BE2C (cell line): ENCODE measurements around the gene DHCR7.

Source experiments
- DNase-seq: peaks from one replicate; pipeline ENCODE4 v3.0.0-alpha.2; 2020
- H3K27me3 ChIP-seq: fragments of 250-450 bp; sonication (Bioruptor Pico); 2 replicates; pipeline ENCODE4 v1.5.1; 2020; ENCODE audit warnings: mild to moderate bottlenecking
- H3K36me3 ChIP-seq: fragments of 250-450 bp; sonication (Bioruptor Pico); 2 replicates; pipeline ENCODE4 v1.5.1; 2020; ENCODE audit warnings: mild to moderate bottlenecking
- H3K4me1 ChIP-seq: fragments of 250-450 bp; sonication (Bioruptor Pico); 2 replicates; pipeline ENCODE4 v1.5.1; 2020
- H3K4me3 ChIP-seq: 2 replicates; pipeline ENCODE4 v1.5.1; 2011; ENCODE audit warnings: low read depth, low read length
- H3K9me3 ChIP-seq: fragments of 250-450 bp; sonication (Bioruptor Pico); 2 replicates; pipeline ENCODE4 v1.5.1; 2020
- TF ChIP-seq, protein P1 (sequence below): IDR thresholded peaks from 2 replicates; pipeline ENCODE4 v1.5.1; 2012; ENCODE audit warnings: mild to moderate bottlenecking, low read depth, low read length

DHCR7 gene

DNA sequence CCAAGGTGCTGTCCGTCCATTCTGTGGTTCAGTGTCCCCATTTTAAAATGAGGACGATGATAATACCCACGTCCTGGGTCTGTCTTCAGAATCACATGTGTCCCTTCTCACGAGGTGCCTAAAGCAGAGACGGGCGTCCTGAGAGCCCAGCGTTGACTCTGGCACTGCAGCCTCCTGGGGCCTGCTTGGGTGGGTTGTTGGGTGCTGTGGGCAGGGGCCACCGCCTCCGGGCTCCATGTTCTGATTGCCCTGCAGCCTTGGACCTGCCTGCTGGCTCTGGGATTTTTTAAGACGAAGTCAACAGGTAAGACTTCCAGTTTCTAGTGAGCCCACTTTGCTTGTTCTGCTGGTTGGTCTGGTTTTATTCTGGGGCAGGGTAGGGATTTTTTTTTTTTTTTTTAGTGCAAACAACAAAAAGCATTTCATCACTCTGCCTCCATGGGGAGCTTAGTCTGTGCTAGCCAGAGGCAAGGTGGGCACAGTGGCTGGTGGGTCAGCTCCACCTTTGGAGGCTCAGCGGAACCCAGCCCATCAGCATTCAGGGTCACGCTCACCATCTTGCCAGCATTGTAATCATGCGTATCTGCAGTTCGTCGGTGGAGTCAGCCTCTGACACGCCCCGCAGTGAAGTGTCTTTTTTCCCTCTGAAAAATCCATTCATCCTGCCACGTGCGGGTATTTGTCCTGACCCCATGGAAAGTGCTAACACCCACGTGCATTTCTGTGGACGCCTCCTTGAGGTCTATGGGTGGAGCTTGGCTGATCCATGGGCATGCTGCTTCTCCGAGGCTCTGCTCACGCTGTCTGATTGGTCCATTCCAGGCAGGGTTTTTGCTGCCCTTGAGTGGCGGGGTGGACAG, 33.1 kb upstream of the DHCR7 start:
- no peaks in the 10 kb centered on the region for H3K27me3 ChIP-seq
- no peaks in the 10 kb centered on the region for H3K36me3 ChIP-seq
- no peak overlapping the region for H3K4me3 ChIP-seq
- TF ChIP-seq, protein P1, sequence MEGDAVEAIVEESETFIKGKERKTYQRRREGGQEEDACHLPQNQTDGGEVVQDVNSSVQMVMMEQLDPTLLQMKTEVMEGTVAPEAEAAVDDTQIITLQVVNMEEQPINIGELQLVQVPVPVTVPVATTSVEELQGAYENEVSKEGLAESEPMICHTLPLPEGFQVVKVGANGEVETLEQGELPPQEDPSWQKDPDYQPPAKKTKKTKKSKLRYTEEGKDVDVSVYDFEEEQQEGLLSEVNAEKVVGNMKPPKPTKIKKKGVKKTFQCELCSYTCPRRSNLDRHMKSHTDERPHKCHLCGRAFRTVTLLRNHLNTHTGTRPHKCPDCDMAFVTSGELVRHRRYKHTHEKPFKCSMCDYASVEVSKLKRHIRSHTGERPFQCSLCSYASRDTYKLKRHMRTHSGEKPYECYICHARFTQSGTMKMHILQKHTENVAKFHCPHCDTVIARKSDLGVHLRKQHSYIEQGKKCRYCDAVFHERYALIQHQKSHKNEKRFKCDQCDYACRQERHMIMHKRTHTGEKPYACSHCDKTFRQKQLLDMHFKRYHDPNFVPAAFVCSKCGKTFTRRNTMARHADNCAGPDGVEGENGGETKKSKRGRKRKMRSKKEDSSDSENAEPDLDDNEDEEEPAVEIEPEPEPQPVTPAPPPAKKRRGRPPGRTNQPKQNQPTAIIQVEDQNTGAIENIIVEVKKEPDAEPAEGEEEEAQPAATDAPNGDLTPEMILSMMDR = no peak
- H3K9me3 ChIP-seq = no peaks in the 10 kb centered on the region
- no peak for DNase-seq
- no peaks in the 10 kb centered on the region for H3K4me1 ChIP-seq

DNA sequence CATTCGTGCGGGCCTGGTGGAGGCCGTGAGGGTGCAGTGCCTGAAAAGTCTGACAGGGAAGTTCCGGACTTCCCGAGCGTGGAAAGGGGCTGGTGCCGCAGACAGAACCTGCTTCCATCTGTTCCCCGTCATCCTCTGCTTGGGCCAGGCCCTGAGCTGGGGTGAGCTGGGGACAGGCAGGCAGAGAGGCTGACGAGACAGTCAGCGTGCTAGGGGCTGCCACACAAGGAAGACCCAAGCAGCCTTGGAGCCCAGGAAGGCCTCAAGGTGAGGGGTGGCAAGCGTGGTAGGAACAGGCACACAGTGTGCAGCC, 30.3 kb upstream of the DHCR7 start:
- Histone ChIP-seq H3K4me3 (no peak overlapping the region), H3K36me3 (no peaks in the 10 kb centered on the region), H3K27me3 (no peaks in the 10 kb centered on the region), H3K4me1 (no peaks in the 10 kb centered on the region), H3K9me3 (no peaks in the 10 kb centered on the region)
- DNase-seq = no peak
- TF ChIP-seq, protein P1 = no peak

DNA sequence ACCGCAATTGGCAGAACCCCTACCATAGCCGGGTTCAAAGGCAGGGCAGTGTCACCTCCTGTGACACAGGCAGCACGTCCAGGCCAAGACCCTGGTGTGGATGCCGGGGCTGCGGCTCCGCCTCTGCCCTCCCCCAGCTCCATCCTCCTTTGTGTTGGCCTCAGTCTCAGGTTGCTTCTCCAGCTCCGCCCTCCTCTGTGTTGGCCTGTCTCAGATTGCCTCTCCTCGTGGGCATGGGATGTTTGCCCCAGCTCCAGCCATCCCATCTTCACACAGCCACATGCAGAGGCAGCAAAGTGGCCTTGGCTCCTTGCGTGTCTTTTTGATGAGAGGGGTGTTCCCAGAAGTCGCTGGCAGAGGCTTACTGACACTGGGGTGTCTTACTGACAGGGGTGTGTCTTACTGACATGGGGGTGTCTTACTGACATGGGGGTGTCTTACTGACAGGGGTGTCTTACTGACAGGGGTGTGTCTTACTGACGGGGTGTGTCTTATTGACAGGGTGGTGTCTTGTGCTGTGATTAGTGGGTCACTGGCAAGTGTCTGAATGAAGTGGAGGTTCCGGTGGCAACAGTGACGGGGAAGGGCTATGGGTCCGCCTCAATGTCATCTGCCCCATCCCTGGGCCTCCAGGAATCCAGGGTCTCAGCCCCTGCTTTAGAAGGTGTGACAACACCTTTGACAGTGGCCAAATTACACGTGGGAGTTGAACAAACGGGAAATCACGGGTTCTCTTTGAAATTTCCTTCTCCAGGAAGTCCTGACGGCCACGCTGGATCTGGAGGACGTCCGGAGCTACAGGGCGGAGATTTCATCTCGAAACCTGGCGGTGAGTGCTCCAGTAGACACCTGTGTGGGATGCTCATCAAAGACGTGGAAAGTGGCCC, 29.7 kb upstream of the DHCR7 start:
- H3K36me3 ChIP-seq = no peaks in the 10 kb centered on the region
- no peaks in the 10 kb centered on the region for H3K27me3 ChIP-seq
- H3K9me3 ChIP-seq = no peaks in the 10 kb centered on the region
- DNase-seq = no peak
- TF ChIP-seq, protein P1 = no peak
- no peak overlapping the region for H3K4me3 ChIP-seq
- H3K4me1 ChIP-seq = no peaks in the 10 kb centered on the region

DNA sequence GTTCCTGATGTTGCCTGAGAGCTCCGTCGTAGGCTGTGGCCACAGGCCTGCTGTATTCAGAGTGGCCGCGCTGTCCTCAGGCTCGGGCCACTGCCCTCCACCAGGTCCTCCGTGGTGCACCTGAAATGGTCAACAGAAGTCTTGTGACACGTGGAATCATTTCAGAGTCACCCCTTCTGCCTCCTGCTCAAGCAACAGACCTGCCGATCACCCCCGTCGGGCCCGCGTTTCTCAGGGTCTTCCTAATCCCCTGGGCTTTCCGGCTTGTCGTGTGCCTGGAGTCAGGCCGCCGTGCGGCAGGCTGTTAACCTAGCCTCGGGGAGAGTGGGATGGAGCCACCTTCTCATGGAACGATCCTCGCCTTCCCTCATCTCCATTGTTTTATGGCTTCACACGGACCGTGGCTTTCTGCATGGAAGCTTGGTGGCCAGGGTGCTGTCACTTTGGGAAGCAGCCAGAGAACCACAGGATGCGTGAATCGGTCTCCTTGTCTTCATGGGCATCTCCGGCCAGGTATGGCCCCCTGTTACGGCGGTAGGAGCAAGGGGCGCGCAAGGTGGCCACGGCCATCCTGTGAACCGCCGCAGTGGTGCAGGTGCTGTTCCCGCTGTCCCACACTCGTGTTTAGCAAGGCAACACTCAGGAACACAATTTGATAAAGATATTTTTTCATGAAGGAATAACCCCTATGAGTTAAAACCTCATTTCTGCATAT, 28.9 kb upstream of the DHCR7 start:
- no peak for DNase-seq
- no peaks in the 10 kb centered on the region for H3K27me3 ChIP-seq
- TF ChIP-seq, protein P1 = no peak
- no peak overlapping the region for H3K4me3 ChIP-seq
- no peaks in the 10 kb centered on the region for H3K36me3 ChIP-seq
- H3K9me3 ChIP-seq = no peaks in the 10 kb centered on the region
- no peaks in the 10 kb centered on the region for H3K4me1 ChIP-seq

DNA sequence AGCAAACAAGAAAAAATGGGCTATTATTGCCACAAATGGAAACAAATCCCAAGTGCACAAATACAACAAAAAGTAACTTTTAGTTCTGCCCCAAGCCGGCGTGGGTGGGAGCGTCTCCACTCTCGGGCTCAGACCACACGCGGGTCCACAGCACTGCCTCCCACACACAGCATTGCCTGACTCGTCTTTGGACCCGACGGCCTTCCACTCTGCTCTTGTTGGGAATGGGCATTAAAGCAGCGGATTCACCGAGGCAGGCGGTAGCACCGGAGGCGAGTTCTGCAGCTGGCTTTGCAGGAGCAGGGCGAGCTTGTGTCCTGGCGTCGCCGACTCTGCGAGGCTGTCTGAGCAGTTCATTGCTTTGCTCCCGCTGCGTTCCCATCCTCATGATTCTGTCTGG, 27.8 kb upstream of the DHCR7 start:
- DNase-seq = no peak
- H3K4me1 ChIP-seq = no peaks in the 10 kb centered on the region
- H3K36me3 ChIP-seq = no peaks in the 10 kb centered on the region
- TF ChIP-seq, protein P1 = no peak
- no peaks in the 10 kb centered on the region for H3K9me3 ChIP-seq
- no peak overlapping the region for H3K4me3 ChIP-seq
- no peaks in the 10 kb centered on the region for H3K27me3 ChIP-seq
